Gastrocnemius medialis (tissue), 4 donors: ENCODE measurements around the gene MACC1. TPM values are rescaled to one million over a fixed set of nuclear protein-coding genes. Genes with fewer than 3 reads are reported as not detected.

Experiments
- ATAC-seq, 2 donors: fragments of 150-250 bp; one replicate each; pipeline ENCODE4 v1.9.1; 2016
- DNase-seq, 2 donors: peaks; one replicate each; pipeline ENCODE4 v3.0.0-alpha.2; 2019
- H3K27ac ChIP-seq, 4 donors: fragments of 200-600 bp; sonication (generic); 1 replicate in 1 of 4; 2 replicates in 3 of 4; pipeline ENCODE4 v1.5.1; 2016 to 2018; ENCODE audit warnings: mild to moderate bottlenecking in 2 of 4, moderate library complexity in 1 of 4
- H3K27me3 ChIP-seq, 3 donors: fragments of 200-600 bp; sonication (generic) in 2 of 3; 1 replicate in 1 of 3; 2 replicates in 2 of 3; pipeline versions ENCODE4 v1.5.1 to v1.6.0; 2016 to 2019; ENCODE audit warnings: mild to moderate bottlenecking in 1 of 3, moderate library complexity in 1 of 3
- H3K36me3 ChIP-seq, 2 donors: fragments of 200-600 bp; sonication (generic) in 1 of 2; one replicate each; pipeline ENCODE4 v1.5.1; 2017 to 2018
- H3K4me1 ChIP-seq, 2 donors: fragments of 200-600 bp; sonication (generic) in 1 of 2; one replicate each; pipeline ENCODE4 v1.5.1; 2016 to 2017; ENCODE audit warnings: mild to moderate bottlenecking in 2 of 2
- H3K4me3 ChIP-seq, 4 donors: fragments of 200-600 bp; sonication (generic) in 3 of 4; 1 replicate in 1 of 4; 2 replicates in 3 of 4; pipeline ENCODE4 v1.5.1; 2016 to 2019; ENCODE audit warnings: mild to moderate bottlenecking in 2 of 4
- H3K9me3 ChIP-seq, 3 donors: fragments of 200-600 bp; sonication (generic) in 2 of 3; 1 replicate in 1 of 3; 2 replicates in 2 of 3; pipeline ENCODE4 v1.5.1; 2016 to 2019
- CTCF ChIP-seq, 5 experiments: fragments of 450-650 bp in 3 of 5; fragments of 200-600 bp in 2 of 5; sonication (generic) in 2 of 5; IDR thresholded peaks in 4 of 5; conservative IDR thresholded peaks in 1 of 5; 1 replicate in 4 of 5; 2 replicates in 1 of 5; pipeline ENCODE4 v1.5.1; 2016 to 2019; ENCODE audit warnings: antibody characterized with exemption in 5 of 5, mild to moderate bottlenecking in 3 of 5, moderate library complexity in 3 of 5
- POLR2A ChIP-seq, 2 donors: fragments of 450-650 bp; IDR thresholded peaks; one replicate each; pipeline ENCODE4 v1.6.1; 2017; ENCODE audit warnings: antibody characterized with exemption in 2 of 2, mild to moderate bottlenecking in 2 of 2, moderate library complexity in 2 of 2
- in situ Hi-C, 4 donors: fragments of 200-750 bp; cut with MboI; loops; one replicate each; pipeline versions ENCODE4 v1.15.0 to v1.8.0; 2017; ENCODE audit warnings: low sequenced_read_pairs in 4 of 4
- intact Hi-C: fragments of 100-400 bp; cut with DNase I; formaldehyde crosslinking; loops from one replicate; pipeline ENCODE4 v1.15.1; 2023; ENCODE audit warnings: low total_unique reads
- total RNA-seq, 4 donors: library from RNA; depleted of rRNA; stranded (reverse); fragments of >200 nt; gene quantifications; one replicate each; pipeline versions ENCODE4 v1.1.0 to v1.2.3, GENCODE V29; 2016

MACC1 gene
- total RNA-seq, 4 donors from 2014 or later: not detected

- in situ Hi-C loops (no loop called here), intact Hi-C loops (no loop called here)
- TF ChIP-seq POLR2A (IDR thresholded peaks at IDR 0.05) (no peak), CTCF (IDR thresholded peaks at IDR 0.05 in 4 of 5, conservative IDR thresholded peaks at IDR 0.05 in 1 of 5) (no peak)
- no peaks in the 10 kb centered on the region for H3K36me3 ChIP-seq
- no peak for ATAC-seq
- H3K27ac ChIP-seq: no peak overlapping the region
- no peak overlapping the region for H3K4me3 ChIP-seq
- no peaks in the 10 kb centered on the region for H3K27me3 ChIP-seq
- no peak for DNase-seq
- H3K4me1 ChIP-seq: no peaks in the 10 kb centered on the region
- H3K9me3 ChIP-seq: no peaks in the 10 kb centered on the region
Measured at GRCh38 chr7:20238194-20238753, 21.1 kb upstream of the MACC1 start.

GRCh38 chr7:20237464-20238193 lies 20.4 kb upstream of the MACC1 start:
- Histone ChIP-seq H3K4me3 (no peak overlapping the region), H3K27ac (no peak overlapping the region), H3K36me3 (no peaks in the 10 kb centered on the region), H3K4me1 (no peaks in the 10 kb centered on the region), H3K9me3 (no peaks in the 10 kb centered on the region), H3K27me3 (no peaks in the 10 kb centered on the region)
- ATAC-seq (no peak), DNase-seq (no peak)
- in situ Hi-C loops (no loop called here), intact Hi-C loops (no loop called here)
- no peak for TF ChIP-seq POLR2A (IDR thresholded peaks at IDR 0.05)
- TF ChIP-seq CTCF (IDR thresholded peaks at IDR 0.05 in 4 of 5, conservative IDR thresholded peaks at IDR 0.05 in 1 of 5): no peak

GRCh38 chr7:20236790-20237189 lies 19.6 kb upstream of the MACC1 start:
- DNase-seq: no peak
- Histone ChIP-seq H3K36me3 (no peaks in the 10 kb centered on the region), H3K4me1 (no peaks in the 10 kb centered on the region), H3K27ac (no peak overlapping the region), H3K4me3 (no peak overlapping the region), H3K9me3 (no peaks in the 10 kb centered on the region), H3K27me3 (no peaks in the 10 kb centered on the region)
- TF ChIP-seq POLR2A (IDR thresholded peaks at IDR 0.05) (no peak), CTCF (IDR thresholded peaks at IDR 0.05 in 4 of 5, conservative IDR thresholded peaks at IDR 0.05 in 1 of 5) (no peak)
- ATAC-seq: no peak
- in situ Hi-C loops: no loop called here
- intact Hi-C loops: no loop called here

- DNase-seq: no peak
- TF ChIP-seq POLR2A (IDR thresholded peaks at IDR 0.05) (no peak), CTCF (IDR thresholded peaks at IDR 0.05 in 4 of 5, conservative IDR thresholded peaks at IDR 0.05 in 1 of 5) (no peak)
- no peaks in the 10 kb centered on the region for H3K36me3 ChIP-seq
- intact Hi-C loops: no loop called here
- in situ Hi-C loops: no loop called here
- no peak for ATAC-seq
- no peaks in the 10 kb centered on the region for H3K4me1 ChIP-seq
- no peaks in the 10 kb centered on the region for H3K27me3 ChIP-seq
- no peaks in the 10 kb centered on the region for H3K9me3 ChIP-seq
- H3K27ac ChIP-seq: no peak overlapping the region
- no peak overlapping the region for H3K4me3 ChIP-seq
Measured at GRCh38 chr7:20236043-20236442, 18.9 kb upstream of the MACC1 start.
